Astrocyte (in vitro differentiated cells and primary cell): ENCODE data around the gene MOXD1.

Experiments used
- EZH2 ChIP-seq: IDR thresholded peaks from 2 replicates; pipeline ENCODE4 v1.6.1; 2012; ENCODE audit warnings: mild to moderate bottlenecking, low read length, inconsistent platforms; ENCODE audit not compliant: insufficient read depth
- TF ChIP-seq, protein P1 (sequence below): IDR thresholded peaks from 2 replicates; pipeline ENCODE4 v1.5.1; 2011; ENCODE audit warnings: low read depth, mild to moderate bottlenecking, inconsistent platforms, low read length, moderate library complexity; ENCODE audit not compliant: insufficient read depth

DNA sequence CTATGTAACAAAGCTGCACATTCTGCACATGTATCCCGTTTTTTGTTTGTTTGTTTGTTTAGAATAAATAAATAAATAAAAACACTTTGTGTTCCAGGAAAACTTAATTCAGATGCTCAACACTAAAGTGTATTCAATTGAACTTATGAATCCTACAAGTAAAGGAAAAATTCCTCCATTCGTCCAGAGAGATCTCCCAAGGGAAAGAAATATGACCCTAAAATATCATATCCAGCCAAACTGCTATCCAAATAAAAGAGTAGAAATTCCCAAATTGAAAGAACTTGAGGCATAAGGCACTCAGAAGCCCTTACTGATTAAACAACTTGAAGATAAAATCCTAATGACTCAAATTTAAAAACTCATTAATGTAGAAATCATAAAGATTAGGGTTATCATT, 90.4 kb downstream of the MOXD1 start:
- TF ChIP-seq, protein P1, sequence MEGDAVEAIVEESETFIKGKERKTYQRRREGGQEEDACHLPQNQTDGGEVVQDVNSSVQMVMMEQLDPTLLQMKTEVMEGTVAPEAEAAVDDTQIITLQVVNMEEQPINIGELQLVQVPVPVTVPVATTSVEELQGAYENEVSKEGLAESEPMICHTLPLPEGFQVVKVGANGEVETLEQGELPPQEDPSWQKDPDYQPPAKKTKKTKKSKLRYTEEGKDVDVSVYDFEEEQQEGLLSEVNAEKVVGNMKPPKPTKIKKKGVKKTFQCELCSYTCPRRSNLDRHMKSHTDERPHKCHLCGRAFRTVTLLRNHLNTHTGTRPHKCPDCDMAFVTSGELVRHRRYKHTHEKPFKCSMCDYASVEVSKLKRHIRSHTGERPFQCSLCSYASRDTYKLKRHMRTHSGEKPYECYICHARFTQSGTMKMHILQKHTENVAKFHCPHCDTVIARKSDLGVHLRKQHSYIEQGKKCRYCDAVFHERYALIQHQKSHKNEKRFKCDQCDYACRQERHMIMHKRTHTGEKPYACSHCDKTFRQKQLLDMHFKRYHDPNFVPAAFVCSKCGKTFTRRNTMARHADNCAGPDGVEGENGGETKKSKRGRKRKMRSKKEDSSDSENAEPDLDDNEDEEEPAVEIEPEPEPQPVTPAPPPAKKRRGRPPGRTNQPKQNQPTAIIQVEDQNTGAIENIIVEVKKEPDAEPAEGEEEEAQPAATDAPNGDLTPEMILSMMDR, result no peak
- TF ChIP-seq EZH2, result no peak
